Heart right ventricle (tissue), 16 donors: Measurements from ENCODE around the gene NUDT7. TPM values are rescaled to one million over a fixed set of nuclear protein-coding genes. Genes with fewer than 3 reads are reported as not detected.

Experiments used
- ATAC-seq, 8 donors: fragments of 200-7000 bp; cut with Tn5 transposase; one replicate each; pipeline ENCODE4 v1.9.1; 2020; ENCODE audit warnings: mild to moderate bottlenecking in 8 of 8, moderate library complexity in 8 of 8, moderate number of reproducible peaks in 1 of 8
- DNase-seq, 2 donors: peaks; one replicate each; pipeline ENCODE4 v3.0.0-alpha.2; 2020
- H3K27ac ChIP-seq, 10 donors: fragments of 200-600 bp; sonication (generic) in 2 of 10; one replicate each; pipeline versions ENCODE4 v1.5.0 to v1.8.0; 2020 to 2022; ENCODE audit warnings: mild to moderate bottlenecking in 3 of 10
- H3K27me3 ChIP-seq, 7 donors: fragments of 200-600 bp; one replicate each; pipeline ENCODE4 v1.8.0; 2021 to 2022; ENCODE audit warnings: mild to moderate bottlenecking in 2 of 7
- H3K36me3 ChIP-seq, 9 donors: fragments of 200-600 bp; sonication (generic) in 1 of 9; one replicate each; pipeline versions ENCODE4 v1.5.0 to v1.8.0; 2020 to 2022; ENCODE audit warnings: mild to moderate bottlenecking in 2 of 9
- H3K4me1 ChIP-seq, 9 donors: fragments of 200-600 bp; sonication (generic) in 1 of 9; one replicate each; pipeline versions ENCODE4 v1.5.0 to v1.8.0; 2020 to 2022; ENCODE audit warnings: mild to moderate bottlenecking in 4 of 9
- H3K4me3 ChIP-seq, 10 donors: fragments of 200-600 bp; sonication (generic) in 2 of 10; one replicate each; pipeline versions ENCODE4 v1.5.0 to v1.8.0; 2020 to 2022; ENCODE audit warnings: mild to moderate bottlenecking in 7 of 10, moderate library complexity in 2 of 10
- H3K9me3 ChIP-seq, 11 donors: fragments of 200-600 bp in 10 of 11; sonication (generic) in 2 of 11; one replicate each; pipeline versions ENCODE4 v1.5.0 to v1.8.0; 2013 to 2022; ENCODE audit warnings: mild to moderate bottlenecking in 2 of 11, control low read depth in 1 of 11, moderate library complexity in 1 of 11
- CTCF ChIP-seq, 9 donors: fragments of 200-600 bp; sonication (generic) in 2 of 9; IDR thresholded peaks; one replicate each; pipeline versions ENCODE4 v1.5.0 to v1.8.0; 2021 to 2022; ENCODE audit warnings: antibody characterized with exemption in 9 of 9, mild to moderate bottlenecking in 5 of 9, moderate library complexity in 1 of 9
- WGBS, 2 donors: extraction: QIAGEN DNeasy Blood & Tissue Kit; methylation state at CpG; one replicate each; pipeline ENCODE4 v1.1.7; 2013; ENCODE audit warnings: inconsistent platforms in 1 of 2; 5-methylcytosine and 5-hydroxymethylcytosine counted together
- intact Hi-C, 10 donors: fragments of 100-400 bp; cut with DNase I; formaldehyde crosslinking; loops; one replicate each; pipeline versions ENCODE4 v1.11.1 to v1.14.2; 2022
- polyA plus RNA-seq, 2 donors: library from polyadenylated mRNA; stranded (reverse); fragments of 200-250 nt; gene quantifications; one replicate each; pipeline ENCODE4 v1.2.3, GENCODE V29; 2013
- total RNA-seq, 10 donors: library from RNA; stranded (reverse); fragmentation: NEBNext Ultra II Directional in 3 of 10; extraction: Animal tissue kit (Norgen Biotek cat#: 25700) in 3 of 10; gene quantifications; one replicate each; pipeline versions ENCODE4 v1.2.1 to v1.2.4, GENCODE V29; 2021 to 2023
- donor health status: Arrhythmogenic right ventricular cardiomyopathy.
- donor health status: ischemic (EF 13 %, LVEDD 7.1; RV severe dilation, severe dysfunction).
- donor health status: healthy with polysubstance abuse.
- donor health status: DM: no; HTN: yes; CAD: no.
- donor health status: DM: no; HTN: no; CAD: no.
- donor health status: ischemic (EF 25% LVEDD 6.9; RV normal size, moderate dysfunction).
- donor health status: ischemic (EF 25% LVEDD 5.7; RV mildly dilated, moderate dysfunction).
- donor health status: healthy.
- donor health status: DM: yes; HTN: yes; CAD: no.
- donor health status: Ischemic cardiomyopathy.
- donor health status: ischemic (EF 35%, LVEDD 5.7; RV mildly dilated, moderate dysfunction).
- donor health status: nonischemic (EF 11% LVEDD 7.7; RV severe dilation, severe dysfunction).
- donor health status: DM: yes; HTN: yes; CAD: no.
- donor health status: PGD.
- donor health status: ischemic (EF 29% LVEDD 5.4; RV normal size, mild dysfunction).
- donor health status: nonischemic (EF 23%, LVEDD 6.1; RV moderate dilation, normal function).

NUDT7 gene
- total and polyA plus RNA-seq, 12 donors: 10.3 to 75.7 (median 46.9) TPM

GRCh38 chr16:77700846-77701245 lies 21.5 kb upstream of the NUDT7 start:
- 94 to 100% methylated on average over 1 of the region's 1 CpG for WGBS, 2 donors
- DNase-seq: no peak
- ATAC-seq: no peak
- peaks cover 0 to 7% (median 0%) of the 10 kb centered on the region in 7 donors for H3K27me3 ChIP-seq
- H3K4me1 ChIP-seq: no peaks in the 10 kb centered on the region
- intact Hi-C loops: no loop called here
- H3K9me3 ChIP-seq: peaks cover 0 to 12% (median 0%) of the 10 kb centered on the region in 11 donors
- no peak overlapping the region for H3K4me3 ChIP-seq
- no peak for TF ChIP-seq CTCF (IDR thresholded peaks at IDR 0.05)
- H3K27ac ChIP-seq: no peak overlapping the region
- no peaks in the 10 kb centered on the region for H3K36me3 ChIP-seq

GRCh38 chr16:77705351-77705750 lies 17.0 kb upstream of the NUDT7 start:
- no peak for ATAC-seq
- intact Hi-C loops: loop anchor here in 1 of 10 donors (5.0 kb wide), 1 partner anchor 1013 kb away; no protein-coding TSS in a partner anchor

GRCh38 chr16:77711179-77711578 lies 11.1 kb upstream of the NUDT7 start:
- ATAC-seq (no peak), DNase-seq (no peak)
- H3K27ac ChIP-seq: no peak overlapping the region
- no peaks in the 10 kb centered on the region for H3K4me1 ChIP-seq
- H3K27me3 ChIP-seq: peaks cover 0 to 11% (median 0%) of the 10 kb centered on the region in 7 donors
- intact Hi-C loops: no loop called here
- peaks cover 0 to 4% (median 0%) of the 10 kb centered on the region in 11 donors for H3K9me3 ChIP-seq
- 90 to 94% methylated on average over 1 of the region's 1 CpG for WGBS, 2 donors
- H3K36me3 ChIP-seq: no peaks in the 10 kb centered on the region
- TF ChIP-seq CTCF (IDR thresholded peaks at IDR 0.05): no peak
- H3K4me3 ChIP-seq: no peak overlapping the region

More at GRCh38 chr16:77705351-77705750, 17.0 kb upstream of the NUDT7 start:
- Histone ChIP-seq H3K27me3 (peaks cover 0 to 13% (median 0%) of the 10 kb centered on the region in 7 donors), H3K4me3 (no peak overlapping the region), H3K27ac (no peak overlapping the region), H3K9me3 (peaks cover 0 to 12% (median 0%) of the 10 kb centered on the region in 11 donors), H3K36me3 (no peaks in the 10 kb centered on the region), H3K4me1 (no peaks in the 10 kb centered on the region)
- TF ChIP-seq CTCF (IDR thresholded peaks at IDR 0.05): no peak
- 64 to 69% methylated on average over 4 of the region's 4 CpGs for WGBS, 2 donors
- no peak for DNase-seq

DNA sequence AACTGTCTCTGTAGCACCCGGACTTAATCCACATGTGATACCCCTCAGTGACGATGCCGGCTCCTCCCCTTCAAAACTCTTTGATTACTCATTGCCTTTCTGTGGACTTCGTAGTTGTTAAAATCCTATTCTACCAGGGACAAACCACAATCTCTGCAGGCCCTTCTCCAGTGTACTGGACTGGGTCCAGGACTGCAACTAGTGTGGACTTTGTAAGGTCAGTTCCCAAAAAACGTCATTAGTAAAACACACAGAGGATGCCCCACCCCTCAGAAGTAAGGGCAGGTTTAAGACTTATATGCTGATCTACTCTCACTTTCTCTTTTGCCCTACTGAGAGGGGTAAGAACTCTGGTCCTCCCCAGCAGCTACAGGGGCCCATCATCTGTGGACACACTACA lies 10.5 kb upstream of the NUDT7 start:
- H3K9me3 ChIP-seq: peaks cover 0 to 4% (median 0%) of the 10 kb centered on the region in 11 donors
- H3K4me1 ChIP-seq: no peaks in the 10 kb centered on the region
- 46 to 50% methylated on average over 5 of the region's 5 CpGs for WGBS, 2 donors
- intact Hi-C loops: no loop called here
- TF ChIP-seq CTCF (IDR thresholded peaks at IDR 0.05): no peak
- no peak overlapping the region for H3K27ac ChIP-seq
- H3K27me3 ChIP-seq: peaks cover 0 to 9% (median 0%) of the 10 kb centered on the region in 7 donors
- no peak overlapping the region for H3K4me3 ChIP-seq
- H3K36me3 ChIP-seq: no peaks in the 10 kb centered on the region
- no peak for ATAC-seq
- DNase-seq: no peak
